Duodenal mucosa (tissue), 2 donors: Measurements from ENCODE around the gene ROBO1.

ENCODE experiments used
- H3K27ac ChIP-seq: one replicate; pipeline ENCODE4 v1.7.0; 2013; ENCODE audit warnings: low read depth, low read length
- H3K27me3 ChIP-seq, 2 donors: one replicate each; pipeline ENCODE4 v1.7.0; 2013; ENCODE audit warnings: low read length in 2 of 2, control low read depth in 1 of 2; ENCODE audit not compliant: insufficient read depth in 2 of 2, control insufficient read depth in 1 of 2
- H3K36me3 ChIP-seq, 2 donors: one replicate each; pipeline ENCODE4 v1.7.0; 2013; ENCODE audit warnings: low read length in 2 of 2, control low read depth in 1 of 2; ENCODE audit not compliant: insufficient read depth in 2 of 2, control insufficient read depth in 1 of 2
- H3K4me1 ChIP-seq, 2 donors: one replicate each; pipeline ENCODE4 v1.7.0; 2013; ENCODE audit warnings: low read length in 2 of 2, control low read depth in 1 of 2; ENCODE audit not compliant: insufficient read depth in 2 of 2, control insufficient read depth in 1 of 2
- H3K4me3 ChIP-seq, 2 donors: one replicate each; pipeline ENCODE4 v1.7.0; 2013; ENCODE audit warnings: low read length in 2 of 2, low read depth in 1 of 2
- H3K9ac ChIP-seq, 2 donors: one replicate each; pipeline ENCODE4 v1.7.0; 2013; ENCODE audit warnings: low read length in 2 of 2, low read depth in 1 of 2
- H3K9me3 ChIP-seq, 2 donors: one replicate each; pipeline ENCODE4 v1.7.0; 2013; ENCODE audit warnings: low read length in 2 of 2, control low read depth in 1 of 2; ENCODE audit not compliant: control insufficient read depth in 1 of 2

Gene ROBO1

DNA sequence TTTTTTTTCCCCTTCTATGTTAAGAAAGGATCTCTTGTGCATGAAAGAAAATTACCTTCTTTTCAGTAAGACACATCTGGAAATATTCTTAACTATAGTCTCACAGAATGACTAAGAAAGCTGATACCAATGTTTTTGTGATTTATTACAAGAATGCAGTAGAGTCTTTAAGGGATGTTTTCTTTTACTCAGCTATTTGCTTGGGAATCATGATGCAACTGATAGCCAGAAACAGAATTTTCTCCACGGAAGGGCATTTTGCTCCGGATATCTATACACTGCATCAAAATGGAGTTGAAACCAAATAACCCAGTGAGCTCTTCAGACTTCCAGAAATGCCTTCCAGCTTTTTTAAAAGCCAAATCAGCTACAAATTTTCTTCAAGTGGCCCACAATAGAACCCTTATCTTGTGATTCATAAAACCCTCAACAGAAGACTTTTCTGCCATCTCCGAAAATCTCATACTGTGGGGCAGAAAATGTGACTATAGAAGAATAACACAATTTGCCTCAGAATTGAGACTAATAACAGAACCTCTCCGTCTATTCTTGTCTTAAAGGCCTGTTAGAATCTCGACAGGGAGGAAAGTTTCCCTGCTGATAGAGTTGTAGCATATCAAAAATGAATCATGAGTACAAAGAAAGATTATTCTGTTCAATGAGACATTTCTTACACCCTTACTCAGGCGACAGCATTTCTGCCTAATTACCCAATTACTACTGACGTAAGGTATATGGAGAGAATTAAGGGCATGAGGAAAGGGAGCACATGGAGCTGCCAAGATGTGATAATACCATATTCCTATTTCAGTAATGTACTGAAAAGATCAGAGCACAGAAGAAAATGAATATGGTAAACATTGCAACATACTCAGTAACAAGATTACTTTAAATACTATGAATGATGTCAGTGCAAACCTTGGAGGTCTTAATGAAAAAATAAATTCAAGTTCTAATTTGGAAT is 900.1 kb downstream of the ROBO1 start:
- Histone ChIP-seq H3K9me3 (no peaks in the 10 kb centered on the region), H3K27ac (no peak overlapping the region), H3K27me3 (no peaks in the 10 kb centered on the region), H3K4me1 (no peaks in the 10 kb centered on the region), H3K36me3 (no peaks in the 10 kb centered on the region), H3K4me3 (no peak overlapping the region), H3K9ac (no peak overlapping the region)

DNA sequence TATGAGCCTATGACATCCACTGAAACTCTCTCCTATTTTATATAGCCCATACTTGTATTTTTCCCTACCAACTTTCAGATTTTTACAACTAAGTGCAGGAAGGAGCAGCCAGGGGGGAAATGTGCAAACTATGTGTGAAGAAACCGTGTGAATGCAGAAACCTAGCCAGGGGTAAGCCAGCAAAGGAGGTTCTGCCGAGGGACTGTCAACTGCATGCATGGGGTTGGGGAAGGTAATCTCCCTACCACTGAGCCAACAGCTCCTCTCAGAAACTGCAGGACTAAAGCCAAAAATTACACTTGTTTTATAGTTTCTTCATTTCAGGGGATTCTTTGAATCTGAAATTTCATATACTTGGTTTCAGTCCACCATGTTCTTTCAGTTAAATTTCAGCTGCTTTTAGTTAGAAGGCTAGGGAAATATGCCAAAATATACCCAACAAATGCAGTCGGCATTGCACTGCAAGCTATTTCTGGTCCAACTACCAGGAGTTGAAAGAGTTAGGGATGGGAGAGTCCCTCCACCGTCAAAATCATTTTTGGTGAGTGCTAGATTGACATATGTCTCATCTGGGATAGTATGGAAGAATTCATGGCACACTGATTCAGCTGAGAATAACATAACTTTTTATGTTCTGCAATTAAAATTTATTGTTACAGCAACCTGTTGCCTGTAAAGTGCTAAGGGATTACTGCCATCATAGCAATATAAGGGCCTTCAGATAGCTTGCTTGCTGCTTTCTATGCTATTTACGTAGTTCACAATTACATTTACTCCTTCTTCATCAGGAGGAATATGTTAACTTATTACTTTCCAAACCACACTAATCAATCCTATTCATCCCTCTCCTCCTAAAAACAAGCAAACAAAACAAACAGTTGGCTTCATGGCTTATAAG is 904.2 kb downstream of the ROBO1 start:
- Histone ChIP-seq H3K9me3 (no peaks in the 10 kb centered on the region), H3K27me3 (no peaks in the 10 kb centered on the region), H3K27ac (no peak overlapping the region), H3K4me3 (no peak overlapping the region), H3K36me3 (no peaks in the 10 kb centered on the region), H3K9ac (no peak overlapping the region), H3K4me1 (no peaks in the 10 kb centered on the region)

DNA sequence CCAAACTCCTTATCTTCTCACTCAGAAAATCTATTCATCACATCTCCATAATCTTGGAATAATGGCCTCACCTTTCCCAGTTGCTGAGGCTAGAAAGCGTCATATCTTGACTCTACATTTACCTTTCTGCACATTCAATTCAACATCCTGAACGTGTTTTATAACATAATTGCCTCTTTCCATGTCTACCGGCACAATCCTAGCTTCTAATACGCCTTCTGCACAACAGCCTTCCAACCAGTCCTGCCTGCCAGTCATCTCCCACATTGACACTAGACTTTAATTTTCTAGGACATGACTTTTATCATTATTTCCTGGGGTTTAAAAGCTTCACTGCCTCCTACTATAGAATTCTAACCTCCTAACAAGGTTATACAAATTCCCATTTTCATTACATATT is 906.6 kb downstream of the ROBO1 start:
- Histone ChIP-seq H3K36me3 (no peaks in the 10 kb centered on the region), H3K4me1 (no peaks in the 10 kb centered on the region), H3K27me3 (no peaks in the 10 kb centered on the region), H3K9ac (no peak overlapping the region), H3K4me3 (no peak overlapping the region), H3K27ac (no peak overlapping the region), H3K9me3 (no peaks in the 10 kb centered on the region)

DNA sequence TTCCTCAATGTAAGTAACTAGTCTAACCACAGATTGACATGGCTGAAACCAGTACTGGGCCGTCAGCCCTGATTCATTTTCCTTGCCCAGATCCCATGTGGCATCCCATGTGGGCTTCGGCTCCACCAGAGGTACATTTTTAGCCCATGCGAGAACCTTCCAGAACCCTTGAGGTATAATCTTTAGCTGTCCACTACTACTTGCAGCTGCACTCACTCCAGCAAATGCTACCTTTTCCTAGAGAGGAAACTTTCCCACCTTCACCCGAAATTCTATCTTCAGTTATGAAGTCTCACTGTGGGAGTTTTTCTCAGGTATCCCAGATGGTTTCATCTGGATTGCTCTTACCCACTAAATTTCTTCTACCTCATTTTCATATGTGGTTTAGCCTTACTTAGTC is 907.2 kb downstream of the ROBO1 start:
- no peaks in the 10 kb centered on the region for H3K27me3 ChIP-seq
- H3K9ac ChIP-seq = no peak overlapping the region
- H3K36me3 ChIP-seq = no peaks in the 10 kb centered on the region

DNA sequence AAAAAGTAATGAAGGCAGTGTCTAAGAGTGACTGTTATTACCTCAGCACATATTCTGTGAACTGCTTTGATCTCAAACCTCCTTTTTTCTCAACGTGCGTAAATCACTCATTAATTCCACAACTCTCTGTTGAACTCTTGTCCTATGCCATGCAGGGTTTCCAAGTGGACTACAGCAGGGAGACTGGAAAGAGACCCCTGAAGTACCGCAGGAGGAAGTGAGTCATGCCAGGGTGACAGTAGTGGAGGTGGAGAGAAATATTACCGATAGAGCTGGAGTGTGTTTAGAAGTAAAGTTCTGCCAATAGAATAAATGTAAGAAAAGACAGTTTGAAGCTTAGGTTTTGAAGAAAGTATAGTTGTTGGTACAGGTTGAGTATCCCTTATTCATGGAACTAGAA is 908.9 kb downstream of the ROBO1 start:
- Histone ChIP-seq H3K4me1 (no peaks in the 10 kb centered on the region), H3K36me3 (no peaks in the 10 kb centered on the region), H3K4me3 (no peak overlapping the region), H3K9me3 (no peaks in the 10 kb centered on the region), H3K27ac (no peak overlapping the region), H3K9ac (no peak overlapping the region), H3K27me3 (no peaks in the 10 kb centered on the region)

More for the DNA sequence above, 907.2 kb downstream of the ROBO1 start:
- no peaks in the 10 kb centered on the region for H3K4me1 ChIP-seq
- no peak overlapping the region for H3K27ac ChIP-seq
- H3K4me3 ChIP-seq = no peak overlapping the region
- no peaks in the 10 kb centered on the region for H3K9me3 ChIP-seq

DNA sequence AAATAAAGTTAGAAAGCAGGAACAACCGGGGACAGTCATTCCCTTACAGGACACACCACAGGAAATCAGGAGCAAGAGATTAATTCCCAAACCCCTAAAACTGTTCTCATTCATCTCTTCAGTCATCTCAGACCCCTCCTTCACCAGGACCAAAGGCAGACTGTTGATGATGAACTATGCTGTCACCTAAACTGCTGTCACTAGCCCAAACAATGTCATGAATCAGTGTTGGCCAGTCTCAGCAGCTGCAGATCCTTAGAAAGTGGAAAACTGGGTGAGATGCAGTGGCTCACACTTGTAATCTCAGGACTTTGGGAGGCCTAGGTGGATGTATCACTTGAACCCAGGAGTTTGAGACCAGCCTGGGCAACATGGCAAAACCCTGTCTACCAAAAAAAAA is 909.6 kb downstream of the ROBO1 start:
- H3K4me3 ChIP-seq = no peak overlapping the region
- no peaks in the 10 kb centered on the region for H3K27me3 ChIP-seq
- H3K27ac ChIP-seq = no peak overlapping the region
- H3K36me3 ChIP-seq = no peaks in the 10 kb centered on the region
- H3K9ac ChIP-seq = no peak overlapping the region
- H3K9me3 ChIP-seq = no peaks in the 10 kb centered on the region
- no peaks in the 10 kb centered on the region for H3K4me1 ChIP-seq

DNA sequence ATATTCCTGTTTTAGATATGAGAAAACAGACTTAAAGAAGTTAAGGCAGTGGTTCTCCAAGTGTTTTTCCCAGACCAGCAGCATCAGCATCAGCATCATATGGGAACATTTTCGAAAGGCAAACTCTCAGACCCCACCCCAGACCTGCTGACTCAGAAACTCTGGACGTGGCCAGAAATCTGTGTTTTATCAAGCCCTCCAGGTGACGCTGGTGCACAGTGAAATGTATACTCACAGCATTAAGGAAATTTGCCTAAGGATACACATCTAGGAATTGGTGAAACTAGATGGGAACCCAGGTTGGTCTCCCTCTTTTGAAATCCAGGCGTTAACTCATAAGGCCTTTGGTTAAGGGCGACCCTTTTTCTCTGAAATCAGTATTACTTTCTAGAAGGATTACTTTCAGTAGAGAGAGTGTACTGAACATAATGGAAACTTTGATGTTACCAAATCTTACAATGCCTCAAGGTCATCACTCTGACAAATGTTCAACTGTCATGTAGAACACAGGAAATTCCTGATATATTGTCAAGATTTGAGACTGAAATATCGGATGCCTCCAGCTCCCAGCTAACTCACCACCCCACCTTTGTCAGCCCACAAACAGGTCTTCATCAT is 910.2 kb downstream of the ROBO1 start:
- Histone ChIP-seq H3K9me3 (no peaks in the 10 kb centered on the region), H3K36me3 (no peaks in the 10 kb centered on the region), H3K4me3 (no peak overlapping the region), H3K27me3 (no peaks in the 10 kb centered on the region), H3K9ac (no peak overlapping the region), H3K27ac (no peak overlapping the region), H3K4me1 (no peaks in the 10 kb centered on the region)

DNA sequence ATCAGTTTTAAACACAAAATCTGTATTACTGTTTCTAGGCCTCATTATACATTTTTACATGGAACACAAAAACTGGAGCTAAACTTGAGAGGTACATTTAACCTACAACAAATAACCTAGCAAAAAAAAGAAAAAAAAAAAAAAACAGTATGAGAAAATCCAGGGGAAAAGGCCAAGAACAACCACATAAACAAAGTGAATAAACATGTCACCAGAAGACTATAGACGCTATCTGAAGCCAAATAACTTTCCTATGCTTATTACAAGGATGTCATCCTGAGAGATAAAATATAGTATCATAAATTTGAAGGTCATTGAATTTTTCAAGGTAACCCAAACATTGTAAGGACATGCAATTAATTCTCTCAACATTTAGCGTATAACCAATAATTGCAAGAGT is 911.6 kb downstream of the ROBO1 start:
- H3K4me1 ChIP-seq = no peaks in the 10 kb centered on the region
- no peaks in the 10 kb centered on the region for H3K36me3 ChIP-seq
- H3K9me3 ChIP-seq = no peaks in the 10 kb centered on the region
- no peak overlapping the region for H3K4me3 ChIP-seq
- no peak overlapping the region for H3K9ac ChIP-seq
- no peaks in the 10 kb centered on the region for H3K27me3 ChIP-seq
- H3K27ac ChIP-seq = no peak overlapping the region

DNA sequence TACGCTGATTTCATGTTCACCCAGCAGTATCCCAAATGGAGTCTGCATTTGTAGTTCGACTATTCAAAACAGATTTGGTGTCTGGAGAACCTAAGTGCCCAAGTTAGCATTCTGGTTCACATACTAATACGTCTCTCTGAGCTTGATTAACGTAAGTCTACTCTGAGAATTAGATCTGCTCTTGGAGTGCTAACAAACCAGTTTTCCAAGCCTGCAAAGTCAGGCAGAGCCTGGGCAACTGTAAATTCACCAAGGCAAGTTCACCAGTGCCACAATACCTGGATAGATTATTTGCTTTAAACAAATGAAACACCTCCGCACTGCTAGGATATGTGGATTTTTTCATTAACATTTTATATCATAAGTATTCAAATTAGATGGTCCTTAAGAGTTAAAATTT is 912.6 kb downstream of the ROBO1 start:
- H3K4me1 ChIP-seq = no peaks in the 10 kb centered on the region
- H3K9me3 ChIP-seq = no peaks in the 10 kb centered on the region
- H3K9ac ChIP-seq = no peak overlapping the region
- H3K27me3 ChIP-seq = no peaks in the 10 kb centered on the region
- H3K36me3 ChIP-seq = no peaks in the 10 kb centered on the region
- no peak overlapping the region for H3K4me3 ChIP-seq
- no peak overlapping the region for H3K27ac ChIP-seq
